Neural crest cell (in vitro differentiated cells): Measurements from ENCODE around the gene STRIP2. TPM values are rescaled to one million over a fixed set of nuclear protein-coding genes. Genes with fewer than 3 reads are reported as not detected.

Source experiments
- DNase-seq: peaks from one replicate; pipeline ENCODE4 v3.0.0; 2021; ENCODE audit warnings: low read depth, mixed read lengths, low spot score
- H3K27ac Mint-ChIP-seq: one replicate; pipeline ENCODE4 v1.8.0; 2021; ENCODE audit warnings: mild to moderate bottlenecking, mixed read lengths; ENCODE audit not compliant: unreplicated experiment
- H3K27me3 Mint-ChIP-seq: 2 replicates; pipeline ENCODE4 v1.8.0; 2021; ENCODE audit warnings: low read depth, mild to moderate bottlenecking, mixed read lengths
- H3K36me3 Mint-ChIP-seq: 2 replicates; pipeline ENCODE4 v1.8.0; 2021; ENCODE audit warnings: low read depth, mild to moderate bottlenecking, mixed read lengths
- H3K4me1 Mint-ChIP-seq: 2 replicates; pipeline ENCODE4 v1.8.0; 2021; ENCODE audit warnings: mixed read lengths
- H3K4me3 Mint-ChIP-seq: one replicate; pipeline ENCODE4 v1.8.0; 2021; ENCODE audit warnings: mild to moderate bottlenecking, mixed read lengths
- H3K9me3 Mint-ChIP-seq: 2 replicates; pipeline ENCODE4 v1.8.0; 2021; ENCODE audit warnings: mixed read lengths
- CTCF ChIP-seq: fragments of 200-600 bp; sonication (generic); conservative IDR thresholded peaks from 2 replicates; pipeline ENCODE4 v1.5.0; 2021; ENCODE audit warnings: antibody characterized with exemption, mild to moderate bottlenecking
- total RNA-seq: library from RNA; stranded (reverse); gene quantifications from 2 replicates; pipeline ENCODE4 v1.2.1, GENCODE V29; 2021

STRIP2 gene
- total RNA-seq, 1 donor from 2014 or later = 11.6 TPM

- no peak for DNase-seq
- Mint-ChIP-seq H3K36me3 (peaks cover under 1% of the 10 kb centered on the region), H3K27me3 (no peaks in the 10 kb centered on the region), H3K4me3 (no peak overlapping the region), H3K9me3 (no peaks in the 10 kb centered on the region), H3K4me1 (peaks cover 13% of the 10 kb centered on the region), H3K27ac (peak overlapping the region; percentile 83)
- no peak for TF ChIP-seq CTCF
Measured at GRCh38 chr7:129388333-129389098, 45.7 kb upstream of the STRIP2 start.

- Mint-ChIP-seq H3K4me3 (no peak overlapping the region), H3K27ac (no peak overlapping the region), H3K36me3 (peaks cover 5% of the 10 kb centered on the region), H3K9me3 (no peaks in the 10 kb centered on the region), H3K27me3 (no peaks in the 10 kb centered on the region), H3K4me1 (peaks cover 13% of the 10 kb centered on the region)
- peak; percentile 35 for TF ChIP-seq CTCF
- no peak for DNase-seq
Measured at GRCh38 chr7:129389829-129390228, 44.4 kb upstream of the STRIP2 start.

- Mint-ChIP-seq H3K27me3 (no peaks in the 10 kb centered on the region), H3K27ac (no peak overlapping the region), H3K36me3 (peaks cover 5% of the 10 kb centered on the region), H3K4me1 (peaks cover 13% of the 10 kb centered on the region), H3K4me3 (no peak overlapping the region), H3K9me3 (no peaks in the 10 kb centered on the region)
- DNase-seq = no peak
- TF ChIP-seq CTCF = no peak
Measured at GRCh38 chr7:129390314-129390713, 43.9 kb upstream of the STRIP2 start.

- Mint-ChIP-seq H3K4me3 (no peak overlapping the region), H3K27me3 (no peaks in the 10 kb centered on the region), H3K4me1 (peaks cover 13% of the 10 kb centered on the region), H3K27ac (no peak overlapping the region), H3K9me3 (no peaks in the 10 kb centered on the region), H3K36me3 (peaks cover 5% of the 10 kb centered on the region)
- no peak for DNase-seq
- TF ChIP-seq CTCF = no peak
Measured at GRCh38 chr7:129391546-129392171, 42.6 kb upstream of the STRIP2 start.

GRCh38 chr7:129393255-129393654 lies 41.0 kb upstream of the STRIP2 start:
- Mint-ChIP-seq H3K27ac (peak overlapping the region; percentile 71), H3K9me3 (no peaks in the 10 kb centered on the region), H3K36me3 (peaks cover 5% of the 10 kb centered on the region), H3K27me3 (no peaks in the 10 kb centered on the region), H3K4me1 (peaks cover 6% of the 10 kb centered on the region), H3K4me3 (no peak overlapping the region)
- TF ChIP-seq CTCF = no peak
- DNase-seq = no peak
